ENCODE results near the gene SNTB2.

DNA sequence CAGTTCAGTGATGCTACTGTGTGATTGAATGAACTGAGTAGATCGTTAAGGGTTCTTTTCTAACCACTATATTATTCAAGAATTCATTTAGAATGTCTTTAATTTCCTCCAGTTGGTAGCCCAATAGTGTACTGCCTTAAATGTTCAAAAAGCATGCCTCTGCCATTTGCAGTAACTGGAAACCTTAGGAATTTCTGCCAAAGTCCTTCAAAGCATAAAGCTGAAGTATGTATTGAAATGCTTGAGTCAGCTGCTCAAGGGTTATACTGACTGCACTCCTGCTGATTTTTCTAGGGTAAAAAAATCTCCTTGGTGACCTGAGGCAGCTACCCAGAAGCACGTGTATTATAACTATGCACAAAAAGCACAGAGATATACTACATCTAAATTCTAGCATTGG, 56.5 kb downstream of the SNTB2 start:
- TF ChIP-seq, protein P1, sequence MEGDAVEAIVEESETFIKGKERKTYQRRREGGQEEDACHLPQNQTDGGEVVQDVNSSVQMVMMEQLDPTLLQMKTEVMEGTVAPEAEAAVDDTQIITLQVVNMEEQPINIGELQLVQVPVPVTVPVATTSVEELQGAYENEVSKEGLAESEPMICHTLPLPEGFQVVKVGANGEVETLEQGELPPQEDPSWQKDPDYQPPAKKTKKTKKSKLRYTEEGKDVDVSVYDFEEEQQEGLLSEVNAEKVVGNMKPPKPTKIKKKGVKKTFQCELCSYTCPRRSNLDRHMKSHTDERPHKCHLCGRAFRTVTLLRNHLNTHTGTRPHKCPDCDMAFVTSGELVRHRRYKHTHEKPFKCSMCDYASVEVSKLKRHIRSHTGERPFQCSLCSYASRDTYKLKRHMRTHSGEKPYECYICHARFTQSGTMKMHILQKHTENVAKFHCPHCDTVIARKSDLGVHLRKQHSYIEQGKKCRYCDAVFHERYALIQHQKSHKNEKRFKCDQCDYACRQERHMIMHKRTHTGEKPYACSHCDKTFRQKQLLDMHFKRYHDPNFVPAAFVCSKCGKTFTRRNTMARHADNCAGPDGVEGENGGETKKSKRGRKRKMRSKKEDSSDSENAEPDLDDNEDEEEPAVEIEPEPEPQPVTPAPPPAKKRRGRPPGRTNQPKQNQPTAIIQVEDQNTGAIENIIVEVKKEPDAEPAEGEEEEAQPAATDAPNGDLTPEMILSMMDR (IDR thresholded peaks at IDR 0.05; ENCODE audit: extremely low read depth in 1 of 2, insufficient read depth in 1 of 2, low read depth in 1 of 2, low read length in 2 of 2) = no peak
- TF ChIP-seq EZH2 (IDR thresholded peaks at IDR 0.05; ENCODE audit: borderline replicate concordance, low read depth, low read length, severe bottlenecking) = no peak

Measured in endothelial cell of umbilical vein (primary cell).